Esophagus (tissue), 2 donors: Measurements from ENCODE around the gene ADAM11. TPM values are rescaled to one million over a fixed set of nuclear protein-coding genes. Genes with fewer than 3 reads are reported as not detected.

Experiments used
- H3K27ac ChIP-seq, 2 donors: one replicate each; pipeline ENCODE4 v1.5.1; 2013; ENCODE audit warnings: low read depth in 2 of 2, mild to moderate bottlenecking in 2 of 2, inconsistent platforms in 1 of 2, low read length in 1 of 2, moderate library complexity in 1 of 2
- H3K27me3 ChIP-seq, 2 donors: one replicate each; pipeline ENCODE4 v1.6.1; 2013; ENCODE audit warnings: low read length in 2 of 2, control low read depth in 1 of 2, mild to moderate bottlenecking in 1 of 2; ENCODE audit not compliant: insufficient read depth in 2 of 2, control insufficient read depth in 1 of 2
- H3K36me3 ChIP-seq, 2 donors: one replicate each; pipeline ENCODE4 v1.6.1; 2013; ENCODE audit warnings: low read length in 1 of 2; ENCODE audit not compliant: control insufficient read depth in 2 of 2, insufficient read depth in 2 of 2
- H3K4me1 ChIP-seq, 2 donors: one replicate each; pipeline ENCODE4 v1.6.1; 2013; ENCODE audit warnings: low read length in 1 of 2; ENCODE audit not compliant: control insufficient read depth in 2 of 2, insufficient read depth in 2 of 2
- H3K4me3 ChIP-seq, 2 donors: one replicate each; pipeline ENCODE4 v1.5.1; 2013; ENCODE audit warnings: low read length in 2 of 2, mild to moderate bottlenecking in 2 of 2, low read depth in 1 of 2, moderate library complexity in 1 of 2
- H3K9me3 ChIP-seq, 2 donors: one replicate each; pipeline ENCODE4 v1.6.1; 2013; ENCODE audit warnings: mild to moderate bottlenecking in 2 of 2, low read depth in 1 of 2, low read length in 1 of 2, moderate library complexity in 1 of 2; ENCODE audit not compliant: control insufficient read depth in 2 of 2, insufficient read depth in 1 of 2
- WGBS, 2 donors: extraction: QIAGEN DNeasy Blood & Tissue Kit; methylation state at CpG; one replicate each; pipeline ENCODE4 v1.1.7; 2013; 5-methylcytosine and 5-hydroxymethylcytosine counted together
- polyA plus RNA-seq, 2 donors: library from polyadenylated mRNA; stranded (reverse); fragments of 200-250 nt; gene quantifications; one replicate each; pipeline ENCODE4 v1.2.3, GENCODE V29; 2013
- donor health status: healthy with polysubstance abuse.
- donor health status: Bipolar disorder and iron deficiency.

Gene ADAM11
- polyA plus RNA-seq, 2 donors, result 0.55 to 0.59 TPM

DNA sequence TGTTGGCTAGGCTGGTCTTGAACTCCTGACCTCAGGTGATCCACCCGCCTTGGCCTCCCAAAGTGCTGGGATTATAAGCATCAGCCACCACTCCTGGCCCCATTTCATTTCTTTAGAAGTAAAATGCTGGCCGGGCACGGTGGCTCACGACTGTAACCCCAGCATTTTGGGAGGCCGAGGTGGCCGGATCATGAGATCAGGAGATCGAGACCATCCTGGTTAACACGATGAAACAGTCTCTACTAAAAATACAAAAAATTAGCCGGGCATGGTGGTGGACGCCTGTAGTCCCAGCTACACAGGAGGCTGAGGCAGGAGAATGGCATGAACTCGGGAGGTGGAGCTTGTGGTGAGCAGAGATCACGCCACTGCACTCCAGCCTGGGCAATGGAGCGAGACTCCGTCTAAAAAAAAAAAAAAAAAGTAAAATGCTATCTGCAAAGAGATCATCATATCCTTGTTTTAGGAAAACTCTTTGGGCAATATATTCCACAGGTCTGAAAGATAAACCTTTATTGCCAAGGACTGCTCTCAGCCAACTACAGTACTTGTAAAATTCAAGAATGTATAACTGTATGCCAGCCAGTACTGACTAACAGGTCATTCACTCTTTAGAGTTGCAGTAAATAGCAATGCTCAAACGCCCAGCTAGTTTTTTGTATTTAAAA is 67.5 kb downstream of the ADAM11 start:
- 88 to 89% methylated on average over 15 of the region's 15 CpGs for WGBS, 2 donors
- H3K4me1 ChIP-seq, result peaks cover 0 to 3% of the 10 kb centered on the region in 2 donors
- H3K27me3 ChIP-seq, result peaks cover 4 to 8% of the 10 kb centered on the region in 2 donors
- H3K9me3 ChIP-seq, result no peaks in the 10 kb centered on the region
- H3K27ac ChIP-seq, result no peak overlapping the region
- no peak overlapping the region for H3K4me3 ChIP-seq
- no peaks in the 10 kb centered on the region for H3K36me3 ChIP-seq

DNA sequence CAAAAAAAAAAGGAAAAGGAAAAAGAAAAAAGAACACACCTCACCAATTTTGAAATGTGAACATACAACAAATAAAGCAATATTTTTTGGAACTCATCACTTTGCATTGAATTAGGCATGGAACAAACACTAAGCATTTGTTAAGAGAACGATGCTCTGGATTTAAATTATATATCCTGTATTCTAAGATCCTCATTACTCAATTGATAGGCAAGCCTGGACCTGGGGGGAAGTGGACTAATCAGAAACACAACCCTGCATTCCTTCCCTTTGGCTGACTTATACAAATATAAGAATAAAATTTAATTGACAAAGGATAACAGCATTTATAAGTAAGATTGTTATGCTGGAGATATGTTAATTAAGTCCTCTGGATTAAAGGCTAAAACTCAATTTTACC is 69.1 kb downstream of the ADAM11 start:
- Histone ChIP-seq H3K27me3 (peaks cover 4 to 8% of the 10 kb centered on the region in 2 donors), H3K9me3 (no peaks in the 10 kb centered on the region), H3K36me3 (no peaks in the 10 kb centered on the region), H3K4me1 (peaks cover 0 to 3% of the 10 kb centered on the region in 2 donors), H3K4me3 (no peak overlapping the region), H3K27ac (no peak overlapping the region)
- WGBS, 2 donors, result 43 to 69% methylated on average over 1 of the region's 1 CpG

DNA sequence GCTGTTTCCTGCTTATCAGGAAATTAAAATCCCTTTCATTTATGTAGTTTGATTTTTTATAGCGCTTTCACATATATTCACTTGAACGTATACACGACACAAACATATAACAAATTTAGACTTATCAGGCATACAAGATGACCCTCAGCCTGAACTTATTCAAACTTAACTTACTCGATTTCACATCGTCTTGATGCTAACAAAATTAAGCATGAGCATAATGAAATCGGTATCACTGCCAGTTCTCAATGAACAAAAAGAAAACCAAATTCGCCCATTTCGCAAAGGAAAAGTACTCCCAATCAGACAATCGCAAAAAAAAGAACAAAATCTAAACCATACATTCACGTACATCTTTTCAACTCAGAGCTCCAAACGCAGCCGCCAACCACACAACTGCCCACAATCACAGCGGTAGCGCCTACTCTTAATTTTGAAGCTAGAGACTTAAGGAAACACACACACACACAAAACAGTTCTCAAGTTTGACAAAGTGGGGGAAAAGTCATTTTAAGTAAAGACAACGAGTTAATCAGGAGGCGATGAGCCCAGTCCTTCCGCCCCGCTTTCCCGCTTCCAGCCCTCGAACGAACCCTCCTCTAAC is 70.2 kb downstream of the ADAM11 start:
- Histone ChIP-seq H3K9me3 (no peaks in the 10 kb centered on the region), H3K4me3 (peak overlapping the region; percentile 51 to 57), H3K4me1 (peaks cover 0 to 3% of the 10 kb centered on the region in 2 donors), H3K27ac (peak overlapping the region; percentile 80 to 84), H3K27me3 (peaks cover 4 to 8% of the 10 kb centered on the region in 2 donors), H3K36me3 (no peaks in the 10 kb centered on the region)
- WGBS, 2 donors, result 3 to 4% methylated on average over 21 of the region's 21 CpGs

DNA sequence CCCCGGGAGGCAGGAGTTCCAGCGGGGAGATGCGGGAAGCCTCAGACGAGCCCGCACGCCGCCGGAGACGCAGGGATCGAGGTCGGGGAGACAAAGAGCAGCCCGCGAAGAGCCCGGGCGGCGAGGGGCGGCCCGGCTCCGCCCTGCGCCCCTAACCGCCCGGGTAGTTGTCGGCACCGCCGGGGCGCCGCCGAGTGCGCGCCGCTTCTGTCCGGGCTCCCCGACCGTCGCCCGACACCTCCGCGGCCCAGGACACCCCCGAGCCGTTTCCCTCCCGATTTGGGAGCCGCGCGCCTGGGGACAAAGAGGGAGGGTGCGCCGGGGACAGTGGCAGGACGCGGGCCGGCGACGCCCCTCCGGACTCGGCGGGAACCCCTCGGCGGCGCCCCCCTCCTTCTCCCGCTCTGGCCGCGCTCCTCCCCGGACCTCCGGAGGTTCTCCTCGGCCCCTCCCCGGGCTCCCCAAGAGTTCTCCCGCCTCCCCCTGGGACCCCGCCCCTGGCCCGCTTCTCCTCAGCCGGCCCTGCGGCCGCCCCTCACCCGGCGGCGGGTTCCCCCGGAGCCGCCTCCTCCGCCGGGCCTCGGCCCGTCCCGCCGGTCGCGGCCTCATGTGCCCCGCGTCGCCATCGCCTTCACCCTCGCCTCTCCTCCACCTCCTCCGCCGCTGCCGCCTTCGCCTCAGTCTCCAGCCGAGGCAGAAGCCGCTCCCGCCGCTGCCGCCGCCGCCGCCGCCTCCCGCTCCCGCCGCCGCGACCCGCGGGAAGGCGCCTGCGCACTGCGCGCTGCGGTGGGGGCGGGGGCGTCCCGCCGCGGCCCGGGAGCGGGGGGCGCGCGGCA is 71.0 kb downstream of the ADAM11 start, which contains the start of gene GJC1:
TSS of gene GJC1 (minus strand) at position 765 of the 836 bp plus-strand sequence. CDS start 24,470 bp downstream, outside the sequence.
- Histone ChIP-seq H3K36me3 (no peaks in the 10 kb centered on the region), H3K27ac (peak within 1 kb of the TSS; percentile 80 to 84), H3K27me3 (peaks cover 4 to 8% of the 10 kb centered on the region in 2 donors), H3K9me3 (no peaks in the 10 kb centered on the region), H3K4me3 (peak within 1 kb of the TSS; percentile 51 to 57), H3K4me1 (peaks cover 0 to 3% of the 10 kb centered on the region in 2 donors)
- WGBS, 2 donors, result 1% methylated on average over 59 to 123 of the region's 123 CpGs

DNA sequence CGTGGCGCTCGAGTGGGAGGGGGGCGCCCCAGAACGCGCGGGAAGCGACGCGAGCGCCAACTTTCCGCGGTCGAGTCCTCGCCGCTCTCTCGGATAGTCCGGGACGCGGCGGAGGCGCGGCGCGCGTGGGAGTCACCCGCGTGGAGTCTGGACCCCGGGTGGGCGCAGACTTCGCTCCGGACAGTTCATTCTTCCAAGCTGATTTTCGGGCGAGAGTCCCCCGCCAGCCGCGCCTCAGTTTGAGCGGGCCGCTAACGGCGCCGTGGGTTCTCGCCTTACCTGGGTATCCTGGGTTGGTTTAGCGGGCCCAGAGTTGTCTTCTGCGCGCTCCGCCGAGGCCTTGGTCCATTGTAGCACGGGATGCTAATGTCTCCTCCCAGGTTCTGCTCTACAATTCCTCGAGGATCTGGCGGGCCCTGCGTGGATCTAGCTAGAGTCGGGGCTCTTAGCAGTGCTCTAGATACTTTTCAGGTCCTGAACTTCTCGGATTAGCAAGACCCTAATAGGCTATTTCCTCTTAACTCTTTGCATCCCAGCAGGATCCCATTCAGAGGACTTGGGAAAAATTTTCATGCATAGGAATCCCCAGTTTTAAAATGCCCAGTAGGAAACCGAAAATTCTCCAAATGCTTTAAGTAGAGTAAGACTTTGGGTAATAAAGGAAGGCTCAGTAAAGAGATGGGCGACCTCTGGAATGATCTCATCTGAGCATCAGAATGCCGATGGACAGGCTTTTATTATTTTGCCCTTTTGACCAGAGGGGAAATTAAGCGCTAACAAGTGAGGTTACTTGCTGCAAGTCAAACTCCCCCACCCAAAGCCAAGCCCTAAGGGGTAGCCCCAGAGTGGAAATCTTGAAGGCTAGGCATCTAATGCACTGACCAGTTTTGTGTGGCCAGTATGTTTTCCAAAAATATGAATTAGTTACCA is 71.8 kb downstream of the ADAM11 start:
- H3K27ac ChIP-seq, result peak overlapping the region; percentile 67 to 80
- H3K36me3 ChIP-seq, result no peaks in the 10 kb centered on the region
- no peaks in the 10 kb centered on the region for H3K9me3 ChIP-seq
- 5% methylated on average over 51 to 58 of the region's 58 CpGs for WGBS, 2 donors
- peaks cover 4 to 8% of the 10 kb centered on the region in 2 donors for H3K27me3 ChIP-seq
- H3K4me1 ChIP-seq, result peaks cover 0 to 3% of the 10 kb centered on the region in 2 donors
- peak overlapping the region; percentile 51 to 57 for H3K4me3 ChIP-seq

DNA sequence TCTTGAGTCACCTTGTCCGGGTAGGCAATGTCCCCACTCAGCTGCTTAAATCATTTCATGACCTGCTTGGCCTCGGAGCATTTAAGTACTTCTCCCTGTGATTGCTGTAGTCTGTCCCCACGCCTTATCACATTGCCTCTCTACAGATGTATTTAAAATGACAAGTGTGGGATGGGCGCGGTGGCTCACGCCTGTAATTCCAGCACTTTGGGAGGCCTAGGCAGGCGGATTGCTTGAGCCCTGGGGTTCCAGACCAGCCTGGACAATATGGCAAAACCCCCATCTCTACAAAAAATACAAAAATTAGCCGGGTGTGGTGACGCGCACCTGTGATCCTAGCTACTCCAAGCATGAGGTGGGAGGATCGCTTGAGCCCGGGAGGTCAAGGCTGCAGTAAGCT is 72.6 kb downstream of the ADAM11 start:
- no peak overlapping the region for H3K27ac ChIP-seq
- H3K9me3 ChIP-seq, result no peaks in the 10 kb centered on the region
- H3K36me3 ChIP-seq, result no peaks in the 10 kb centered on the region
- H3K27me3 ChIP-seq, result peaks cover 4 to 8% of the 10 kb centered on the region in 2 donors
- 81 to 91% methylated on average over 12 of the region's 12 CpGs for WGBS, 2 donors
- H3K4me3 ChIP-seq, result no peak overlapping the region
- peaks cover 0 to 3% of the 10 kb centered on the region in 2 donors for H3K4me1 ChIP-seq

Other genes with a start within 250 kb of the ADAM11 start
- under 1 TPM; 0.37 to 0.54 TPM for gene FZD2, start 201.5 kb upstream of the ADAM11 start, polyA plus RNA-seq
- under 1 TPM in 1 of 2 donors, not detected in 1; 0.06 TPM for gene MEIOC, start 102.5 kb upstream of the ADAM11 start, polyA plus RNA-seq
- 10 to 100 TPM; 11.1 to 12.4 TPM for gene CCDC43, start 69.2 kb upstream of the ADAM11 start, polyA plus RNA-seq
- 1 to 10 TPM; 2.1 to 4.5 TPM for gene DBF4B, start 50.3 kb upstream of the ADAM11 start, polyA plus RNA-seq
- 1 to 10 TPM in 1 of 2 donors, under 1 TPM in 1; 0.83 to 1.2 TPM for gene GJC1, start 71.3 kb downstream of the ADAM11 start, polyA plus RNA-seq
- 1 to 10 TPM; 2.8 to 3.5 TPM for gene HIGD1B, start 88.9 kb downstream of the ADAM11 start, polyA plus RNA-seq
- 10 to 100 TPM; 15.8 to 38.4 TPM for gene EFTUD2, start 140.5 kb downstream of the ADAM11 start, polyA plus RNA-seq
- gene GFAP, start 156.5 kb downstream of the ADAM11 start, polyA plus RNA-seq, result under 1 TPM in 1 of 2 donors, not detected in 1; 0.08 TPM
- 1 to 10 TPM; 4.3 to 7.3 TPM for gene KIF18B, start 188.8 kb downstream of the ADAM11 start, polyA plus RNA-seq
- under 1 TPM; 0.57 to 0.79 TPM for gene C1QL1, start 209.3 kb downstream of the ADAM11 start, polyA plus RNA-seq